Epithelial cell of proximal tubule (primary cell): ENCODE data around the gene UPP2. TPM values are rescaled to one million over a fixed set of nuclear protein-coding genes. Genes with fewer than 3 reads are reported as not detected.

ENCODE experiments used
- DNase-seq: peaks from one replicate; pipeline ENCODE4 v3.0.0-alpha.2; 2011; ENCODE audit warnings: low read depth
- H3K4me3 ChIP-seq: 2 replicates; pipeline ENCODE4 v1.5.1; 2011; ENCODE audit warnings: low read depth, mild to moderate bottlenecking, low read length
- total RNA-seq: library from RNA; depleted of rRNA; stranded (reverse); fragments of >200 nt; gene quantifications from 2 replicates; pipeline ENCODE4 v1.2.3, GENCODE V29; 2015
- TF ChIP-seq, protein P1 (sequence below): conservative IDR thresholded peaks from 2 replicates; pipeline ENCODE4 v1.5.1; 2012; ENCODE audit warnings: low read depth, mild to moderate bottlenecking, low read length

Gene UPP2
- total RNA-seq, 1 donor from 2014 or later: not detected

DNA sequence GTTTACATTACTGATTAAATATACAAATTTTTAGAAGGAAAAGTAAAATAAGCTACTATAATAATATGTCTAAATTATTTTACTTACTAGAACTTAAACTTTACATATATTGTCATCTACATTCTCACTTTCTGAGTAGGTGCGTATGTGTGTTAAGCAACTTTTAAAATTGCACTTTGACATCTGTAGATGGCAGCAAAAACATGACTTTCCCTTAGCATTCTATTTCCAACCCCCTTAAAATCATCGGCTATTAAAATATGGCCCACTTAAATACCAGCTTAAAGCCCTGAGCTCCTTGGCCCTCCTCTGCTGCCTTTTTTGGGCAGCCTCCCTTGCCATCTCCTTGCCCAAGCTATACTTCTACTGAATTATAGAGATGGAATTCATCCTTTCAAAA is 78.0 kb downstream of the UPP2 start:
- no peak for DNase-seq

DNA sequence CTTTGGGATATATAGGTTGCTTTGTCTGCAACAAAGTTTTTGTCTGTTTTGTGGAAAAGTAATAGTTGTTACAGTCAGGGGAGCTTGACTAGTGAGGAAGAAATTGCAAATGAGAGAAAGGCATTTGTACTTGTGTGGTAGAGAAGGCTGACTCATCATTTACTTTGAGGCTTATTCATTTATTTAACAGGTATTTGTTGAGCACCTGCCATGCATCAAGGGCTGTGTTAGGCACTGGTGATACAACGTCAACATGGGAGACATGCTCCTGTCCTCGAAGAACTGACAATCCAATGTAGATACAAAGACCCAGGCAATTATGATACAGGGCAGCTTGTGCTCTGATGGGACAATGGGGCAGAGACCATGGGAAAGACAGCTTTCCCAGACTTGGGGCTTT is 79.5 kb downstream of the UPP2 start:
- TF ChIP-seq, protein P1, sequence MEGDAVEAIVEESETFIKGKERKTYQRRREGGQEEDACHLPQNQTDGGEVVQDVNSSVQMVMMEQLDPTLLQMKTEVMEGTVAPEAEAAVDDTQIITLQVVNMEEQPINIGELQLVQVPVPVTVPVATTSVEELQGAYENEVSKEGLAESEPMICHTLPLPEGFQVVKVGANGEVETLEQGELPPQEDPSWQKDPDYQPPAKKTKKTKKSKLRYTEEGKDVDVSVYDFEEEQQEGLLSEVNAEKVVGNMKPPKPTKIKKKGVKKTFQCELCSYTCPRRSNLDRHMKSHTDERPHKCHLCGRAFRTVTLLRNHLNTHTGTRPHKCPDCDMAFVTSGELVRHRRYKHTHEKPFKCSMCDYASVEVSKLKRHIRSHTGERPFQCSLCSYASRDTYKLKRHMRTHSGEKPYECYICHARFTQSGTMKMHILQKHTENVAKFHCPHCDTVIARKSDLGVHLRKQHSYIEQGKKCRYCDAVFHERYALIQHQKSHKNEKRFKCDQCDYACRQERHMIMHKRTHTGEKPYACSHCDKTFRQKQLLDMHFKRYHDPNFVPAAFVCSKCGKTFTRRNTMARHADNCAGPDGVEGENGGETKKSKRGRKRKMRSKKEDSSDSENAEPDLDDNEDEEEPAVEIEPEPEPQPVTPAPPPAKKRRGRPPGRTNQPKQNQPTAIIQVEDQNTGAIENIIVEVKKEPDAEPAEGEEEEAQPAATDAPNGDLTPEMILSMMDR: no peak
- H3K4me3 ChIP-seq: no peak overlapping the region
- DNase-seq: peak; percentile 66

More for the DNA sequence above, 78.0 kb downstream of the UPP2 start:
- TF ChIP-seq, protein P1: peak; percentile 47
- no peak overlapping the region for H3K4me3 ChIP-seq

DNA sequence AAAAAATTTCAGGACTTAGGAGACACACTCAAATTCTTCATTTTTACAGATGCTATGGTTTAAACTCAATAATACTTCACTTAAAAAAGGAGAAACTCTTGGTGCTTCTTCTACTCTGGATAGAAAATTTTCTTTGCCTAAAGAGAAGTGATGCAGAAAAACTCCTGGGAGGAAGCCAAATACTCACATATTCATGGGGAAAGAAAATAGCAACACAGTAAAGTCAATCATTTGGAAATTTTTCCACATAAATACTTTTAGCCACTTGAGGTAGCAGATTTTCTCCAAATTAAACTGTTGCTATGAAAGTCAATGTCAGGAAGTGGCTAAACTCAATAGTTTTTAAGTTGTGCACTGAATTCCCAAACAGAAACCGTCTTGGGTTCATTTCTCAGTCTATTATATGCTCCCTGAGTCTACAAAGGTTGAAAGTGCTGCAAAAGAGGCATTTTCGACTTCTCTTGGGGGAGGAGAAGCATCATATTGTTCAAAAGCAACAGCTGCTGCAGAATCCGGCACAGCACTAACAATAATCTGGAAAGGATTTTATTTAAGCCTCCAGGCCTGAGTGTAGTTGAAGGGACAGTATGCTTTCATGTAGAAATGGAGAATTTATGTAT is 81.1 kb downstream of the UPP2 start:
- DNase-seq: no peak
- no peak overlapping the region for H3K4me3 ChIP-seq
- TF ChIP-seq, protein P1: no peak

DNA sequence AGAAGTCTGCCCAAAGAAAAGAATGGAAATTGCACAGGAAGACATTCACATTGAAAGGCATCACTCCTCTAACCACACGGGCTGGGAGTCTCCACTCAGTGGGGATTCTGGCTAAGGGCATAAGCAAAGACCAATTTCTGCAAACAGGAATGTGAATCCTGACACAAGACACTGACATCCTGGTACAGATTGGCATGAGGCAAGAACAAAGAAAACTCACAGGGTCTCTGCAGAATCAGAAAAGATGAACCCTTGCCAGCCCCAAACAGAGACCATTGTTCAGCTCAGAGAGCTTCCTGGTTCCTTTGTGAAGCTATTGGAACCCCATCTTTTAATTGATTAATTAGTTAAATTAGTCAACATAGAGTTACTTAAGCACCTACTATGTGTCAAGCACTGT is 82.3 kb downstream of the UPP2 start:
- no peak for DNase-seq
- no peak overlapping the region for H3K4me3 ChIP-seq
- TF ChIP-seq, protein P1: no peak

DNA sequence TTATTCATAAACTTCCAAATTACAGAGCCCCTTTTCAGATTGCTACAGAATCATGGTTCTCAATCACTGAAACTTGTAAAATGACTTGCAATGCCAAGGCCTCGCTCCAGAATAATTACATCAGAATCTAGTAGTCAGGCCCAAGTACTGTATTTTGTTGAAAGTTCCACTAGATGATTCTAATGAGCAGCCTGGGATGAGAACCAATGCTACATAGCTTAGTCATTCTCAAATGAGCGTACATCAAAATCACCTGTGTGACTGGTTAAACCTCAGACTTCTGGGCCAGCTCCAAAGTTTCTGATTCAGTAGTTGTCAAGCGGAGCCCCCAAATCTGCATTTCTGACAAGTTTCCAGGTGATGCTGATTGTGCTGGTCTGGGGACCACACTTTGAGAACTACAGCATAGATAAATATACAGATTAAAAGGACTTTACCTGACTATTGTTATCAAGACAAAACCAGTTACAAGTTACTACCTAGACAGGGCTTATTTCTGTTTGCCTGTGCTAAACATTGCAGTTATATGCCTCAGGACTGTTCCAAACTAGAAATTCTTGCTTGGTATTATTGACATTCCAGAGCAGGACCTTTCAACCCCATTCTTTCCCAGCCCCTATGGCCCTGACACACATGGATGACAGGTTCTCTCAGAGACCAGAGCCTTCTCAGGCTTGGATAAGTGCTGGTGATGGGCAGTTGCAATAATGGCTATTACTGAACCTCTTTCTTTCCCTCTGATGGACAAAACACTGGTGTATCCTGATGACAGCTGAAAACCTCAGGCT is 83.1 kb downstream of the UPP2 start:
- H3K4me3 ChIP-seq: no peak overlapping the region
- TF ChIP-seq, protein P1: peak; percentile 25
- peak; percentile 78 for DNase-seq

Other genes with a start within 250 kb of the UPP2 start
- 5.5 and 7.2 TPM in 2 replicates for gene ACVR1, start 225.5 kb upstream of the UPP2 start, total RNA-seq